Endothelial cell (in vitro differentiated cells): ENCODE measurements around the gene OVOL2. TPM values are rescaled to one million over a fixed set of nuclear protein-coding genes. Genes with fewer than 3 reads are reported as not detected.
"Not testable (repeated sequence)": the region's sequence is repeated elsewhere in the genome, so short reads cannot be mapped to it uniquely, and the experiment has no call there.

Source experiments
- DNase-seq: peaks from one replicate; pipeline ENCODE4 v3.0.0; 2021; ENCODE audit warnings: low spot score
- H3K27ac Mint-ChIP-seq: one replicate; pipeline ENCODE4 v1.8.0; 2021; ENCODE audit warnings: mixed read lengths, inconsistent platforms; ENCODE audit not compliant: unreplicated experiment
- H3K27me3 Mint-ChIP-seq: one replicate; pipeline ENCODE4 v1.8.0; 2021; ENCODE audit warnings: mild to moderate bottlenecking, moderate library complexity, mixed read lengths, inconsistent platforms; ENCODE audit not compliant: unreplicated experiment
- H3K36me3 Mint-ChIP-seq: one replicate; pipeline ENCODE4 v1.8.0; 2021; ENCODE audit warnings: mild to moderate bottlenecking, low read depth, mixed read lengths, inconsistent platforms; ENCODE audit not compliant: unreplicated experiment
- H3K4me1 Mint-ChIP-seq: one replicate; pipeline ENCODE4 v1.8.0; 2021; ENCODE audit warnings: mild to moderate bottlenecking, mixed read lengths, inconsistent platforms; ENCODE audit not compliant: unreplicated experiment
- H3K4me3 Mint-ChIP-seq: one replicate; pipeline ENCODE4 v1.8.0; 2021; ENCODE audit warnings: mild to moderate bottlenecking, mixed read lengths, inconsistent platforms; ENCODE audit not compliant: unreplicated experiment
- H3K9me3 Mint-ChIP-seq: one replicate; pipeline ENCODE4 v1.8.0; 2021; ENCODE audit warnings: mixed read lengths, inconsistent platforms; ENCODE audit not compliant: unreplicated experiment
- CTCF ChIP-seq: fragments of 200-600 bp; sonication (generic); IDR thresholded peaks from one replicate; pipeline ENCODE4 v1.5.0; 2021; ENCODE audit warnings: antibody characterized with exemption; ENCODE audit not compliant: unreplicated experiment
- long read RNA-seq: library from polyadenylated mRNA; unstranded; transcript quantifications from one replicate; pipeline ENCODE4 v2.0.0, GENCODE V29; 2020; ENCODE audit not compliant: unreplicated experiment
- total RNA-seq: library from RNA; stranded (reverse); fragmentation: NEBNext Ultra II Directional; extraction: Animal tissue kit (Norgen Biotek cat#: 25700); gene quantifications from one replicate; pipeline ENCODE4 v1.2.1, GENCODE V29; 2021; ENCODE audit not compliant: unreplicated experiment

Gene OVOL2
- total RNA-seq: not detected
- long read RNA-seq: 0 reads

- no peak within 1 kb of the TSS for H3K27ac Mint-ChIP-seq
- peak within 1 kb of the TSS; percentile 81 for H3K4me3 Mint-ChIP-seq
- no peaks in the 10 kb centered on the region for H3K36me3 Mint-ChIP-seq
- no peak for DNase-seq
- no peak for TF ChIP-seq CTCF
- H3K27me3 Mint-ChIP-seq: peaks cover 12% of the 10 kb centered on the region
- peaks cover 7% of the 10 kb centered on the region for H3K4me1 Mint-ChIP-seq
- H3K9me3 Mint-ChIP-seq: no peaks in the 10 kb centered on the region
Measured at GRCh38 chr20:18057101-18057993, at the start of gene OVOL2. Gene OVOL2, minus strand, starts transcription at chr20:18057916. Its CDS starts 282 bp downstream, at chr20:18057634.

- Mint-ChIP-seq H3K36me3 (no peaks in the 10 kb centered on the region), H3K9me3 (no peaks in the 10 kb centered on the region), H3K4me1 (no peaks in the 10 kb centered on the region), H3K27me3 (peaks cover 1% of the 10 kb centered on the region), H3K27ac (no peak overlapping the region), H3K4me3 (no peak overlapping the region)
- TF ChIP-seq CTCF: no peak
- DNase-seq: no peak
Measured at GRCh38 chr20:18103497-18103896, 45.8 kb upstream of the OVOL2 start.

- no peak for TF ChIP-seq CTCF
- no peaks in the 10 kb centered on the region for H3K9me3 Mint-ChIP-seq
- H3K27me3 Mint-ChIP-seq: peaks cover 1% of the 10 kb centered on the region
- no peaks in the 10 kb centered on the region for H3K36me3 Mint-ChIP-seq
- no peaks in the 10 kb centered on the region for H3K4me1 Mint-ChIP-seq
- no peak for DNase-seq
- H3K4me3 Mint-ChIP-seq: no peak overlapping the region
- H3K27ac Mint-ChIP-seq: no peak overlapping the region
Measured at GRCh38 chr20:18101125-18101810, 43.6 kb upstream of the OVOL2 start.

GRCh38 chr20:18100569-18100968 is 42.9 kb upstream of the OVOL2 start:
- not testable (repeated sequence) for H3K27me3 Mint-ChIP-seq, H3K9me3 Mint-ChIP-seq, H3K4me1 Mint-ChIP-seq, DNase-seq, H3K36me3 Mint-ChIP-seq, H3K4me3 Mint-ChIP-seq, H3K27ac Mint-ChIP-seq

- no peak for DNase-seq
- H3K4me1 Mint-ChIP-seq: no peaks in the 10 kb centered on the region
- H3K27me3 Mint-ChIP-seq: no peaks in the 10 kb centered on the region
- no peaks in the 10 kb centered on the region for H3K9me3 Mint-ChIP-seq
- no peak overlapping the region for H3K4me3 Mint-ChIP-seq
- no peak for TF ChIP-seq CTCF
- H3K36me3 Mint-ChIP-seq: no peaks in the 10 kb centered on the region
- no peak overlapping the region for H3K27ac Mint-ChIP-seq
Measured at GRCh38 chr20:18094191-18094590, 36.5 kb upstream of the OVOL2 start.
